ENCODE measurements around the gene NBPF1.
"Not testable (repeated sequence)": the region's sequence is repeated elsewhere in the genome, so short reads cannot be mapped to it uniquely, and the experiment has no call there.

Gene NBPF1

DNA sequence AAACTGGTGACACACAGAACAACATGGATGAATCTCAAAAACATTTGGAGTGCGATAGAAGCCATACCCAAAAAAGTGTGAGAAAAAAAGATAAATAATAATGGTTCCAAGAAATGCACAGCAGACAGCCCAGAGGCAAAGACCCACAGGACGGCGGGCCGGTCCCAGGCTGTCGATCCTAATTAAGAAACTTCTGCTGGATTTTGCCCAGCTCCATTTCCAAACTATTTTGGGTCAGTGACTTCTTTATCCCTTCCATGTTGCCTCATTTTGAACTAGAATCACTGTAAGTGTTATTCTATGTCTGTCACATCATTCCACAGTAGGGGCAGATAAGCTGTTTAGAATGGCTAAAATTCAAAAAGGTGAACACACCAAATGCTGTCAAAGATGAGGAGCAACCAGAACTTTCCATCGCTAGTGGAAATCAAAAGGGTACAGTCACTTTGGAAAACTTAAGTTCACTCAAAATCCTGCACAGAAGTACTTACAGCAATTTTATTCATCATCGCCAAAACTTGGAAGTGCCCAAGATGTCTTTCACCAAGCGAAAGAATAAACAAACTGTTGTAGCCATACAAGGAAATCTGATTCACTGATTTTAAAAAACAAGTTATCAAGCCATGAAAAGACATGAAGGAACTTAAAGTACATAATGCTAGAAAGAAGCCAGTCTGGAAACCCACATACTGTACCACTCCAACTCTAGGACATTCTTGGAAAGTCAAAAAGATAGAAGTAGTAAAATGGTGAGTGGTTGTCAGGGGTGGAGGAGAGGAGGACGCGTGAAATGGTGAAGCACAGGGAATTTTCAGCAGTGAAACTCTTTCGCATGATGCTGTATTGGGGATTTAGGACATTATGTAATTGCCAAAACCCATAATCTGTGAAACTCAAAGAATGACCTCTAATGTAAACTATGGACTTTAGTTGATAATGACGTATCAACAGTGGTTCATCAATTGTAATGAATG lies 7.5 kb downstream of the NBPF1 start:
- TF ChIP-seq, protein P1, sequence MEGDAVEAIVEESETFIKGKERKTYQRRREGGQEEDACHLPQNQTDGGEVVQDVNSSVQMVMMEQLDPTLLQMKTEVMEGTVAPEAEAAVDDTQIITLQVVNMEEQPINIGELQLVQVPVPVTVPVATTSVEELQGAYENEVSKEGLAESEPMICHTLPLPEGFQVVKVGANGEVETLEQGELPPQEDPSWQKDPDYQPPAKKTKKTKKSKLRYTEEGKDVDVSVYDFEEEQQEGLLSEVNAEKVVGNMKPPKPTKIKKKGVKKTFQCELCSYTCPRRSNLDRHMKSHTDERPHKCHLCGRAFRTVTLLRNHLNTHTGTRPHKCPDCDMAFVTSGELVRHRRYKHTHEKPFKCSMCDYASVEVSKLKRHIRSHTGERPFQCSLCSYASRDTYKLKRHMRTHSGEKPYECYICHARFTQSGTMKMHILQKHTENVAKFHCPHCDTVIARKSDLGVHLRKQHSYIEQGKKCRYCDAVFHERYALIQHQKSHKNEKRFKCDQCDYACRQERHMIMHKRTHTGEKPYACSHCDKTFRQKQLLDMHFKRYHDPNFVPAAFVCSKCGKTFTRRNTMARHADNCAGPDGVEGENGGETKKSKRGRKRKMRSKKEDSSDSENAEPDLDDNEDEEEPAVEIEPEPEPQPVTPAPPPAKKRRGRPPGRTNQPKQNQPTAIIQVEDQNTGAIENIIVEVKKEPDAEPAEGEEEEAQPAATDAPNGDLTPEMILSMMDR (conservative IDR thresholded peaks at IDR 0.05; ENCODE audit: low read depth, low read length): no peak

DNA sequence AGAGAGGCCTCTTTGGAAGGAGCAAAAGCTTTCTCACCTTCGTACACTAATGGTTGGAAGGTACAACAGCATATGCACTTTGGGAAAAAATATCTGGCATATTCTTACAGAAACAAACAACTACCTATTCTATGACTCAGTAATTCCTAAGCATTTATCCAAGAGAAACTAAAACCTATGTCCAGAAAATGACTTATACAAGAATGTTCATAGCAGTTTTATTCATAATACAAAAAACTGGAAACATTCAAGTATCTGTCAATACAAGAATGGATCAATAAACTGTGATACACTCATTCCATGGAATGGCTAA lies 8.2 kb downstream of the NBPF1 start:
- Histone ChIP-seq H4K20me1 (ENCODE audit: insufficient read depth) (no peaks in the 10 kb centered on the region), H3K4me2 (no peak overlapping the region), H3K79me2 (ENCODE audit: insufficient read depth, low read depth) (no peaks in the 10 kb centered on the region), H2AFZ (ENCODE audit: low read depth) (no peak overlapping the region), H3K4me1 (ENCODE audit: low read depth, poor library complexity, severe bottlenecking) (peaks cover 16% of the 10 kb centered on the region), H3K27ac (no peak overlapping the region), H3K27me3 (ENCODE audit: insufficient read depth, low read depth) (no peaks in the 10 kb centered on the region), H3K4me3 (IDR thresholded peaks at IDR 0.05; ENCODE audit: insufficient read depth, low read depth, low read length) (no peak overlapping the region), H3K9ac (no peak overlapping the region), H3K36me3 (ENCODE audit: insufficient read depth) (no peaks in the 10 kb centered on the region)
- TF ChIP-seq, protein P1 (conservative IDR thresholded peaks at IDR 0.05; ENCODE audit: low read depth, low read length): no peak; the same call in 1 of the 2 replicates

More for the DNA sequence above, 7.5 kb downstream of the NBPF1 start:
- no peaks in the 10 kb centered on the region for H3K36me3 ChIP-seq (ENCODE audit: insufficient read depth)
- no peaks in the 10 kb centered on the region for H3K27me3 ChIP-seq (ENCODE audit: insufficient read depth, low read depth)
- no peak overlapping the region for H3K4me3 ChIP-seq (IDR thresholded peaks at IDR 0.05; ENCODE audit: insufficient read depth, low read depth, low read length)
- peaks cover 16% of the 10 kb centered on the region for H3K4me1 ChIP-seq (ENCODE audit: low read depth, poor library complexity, severe bottlenecking)
- H3K79me2 ChIP-seq (ENCODE audit: insufficient read depth, low read depth): no peaks in the 10 kb centered on the region
- H3K4me2 ChIP-seq: peak overlapping the region; percentile 19; the same call in 1 of the 2 replicates
- H4K20me1 ChIP-seq (ENCODE audit: insufficient read depth): no peaks in the 10 kb centered on the region
- H2AFZ ChIP-seq (ENCODE audit: low read depth): no peak overlapping the region
- H3K27ac ChIP-seq: no peak overlapping the region
- no peak overlapping the region for H3K9ac ChIP-seq

DNA sequence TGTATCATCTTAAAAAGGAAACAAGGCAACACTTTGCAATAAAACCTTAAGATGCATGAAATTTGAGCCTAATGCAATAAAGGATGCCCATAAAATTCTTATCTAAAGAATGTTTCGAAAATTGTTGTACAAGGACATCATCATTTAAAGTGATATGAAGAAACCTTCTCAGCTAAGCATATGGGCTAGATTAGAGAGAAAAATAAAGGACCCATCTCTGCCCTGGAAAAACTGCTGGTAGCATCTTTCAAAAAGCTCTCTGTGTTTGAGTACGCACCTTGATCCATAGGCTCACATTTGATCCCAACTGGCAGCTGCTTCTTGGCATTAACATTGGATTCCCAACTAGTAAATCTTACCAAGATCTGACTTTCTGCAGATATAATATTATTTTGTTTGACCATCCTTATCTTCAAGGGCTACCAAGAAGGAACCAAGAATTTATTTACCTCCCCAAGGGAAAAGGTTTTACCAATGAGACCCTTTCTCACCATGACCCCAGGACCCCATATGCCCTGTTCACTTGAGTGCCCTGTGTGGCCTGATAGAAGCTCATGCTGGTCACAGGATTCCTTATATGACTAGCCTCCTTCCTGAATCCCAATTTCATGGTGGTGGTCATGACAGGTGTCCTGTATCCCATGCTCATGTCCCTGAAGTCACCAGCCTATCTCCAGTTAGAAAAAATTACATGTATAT lies 8.7 kb downstream of the NBPF1 start:
- H3K9ac ChIP-seq; H3K4me3 ChIP-seq (IDR thresholded peaks at IDR 0.05; ENCODE audit: insufficient read depth, low read depth, low read length); H3K36me3 ChIP-seq (ENCODE audit: insufficient read depth); H3K4me2 ChIP-seq; H3K79me2 ChIP-seq (ENCODE audit: insufficient read depth, low read depth); H2AFZ ChIP-seq (ENCODE audit: low read depth); H3K27ac ChIP-seq; H4K20me1 ChIP-seq (ENCODE audit: insufficient read depth); H3K27me3 ChIP-seq (ENCODE audit: insufficient read depth, low read depth): not testable (repeated sequence)
- peaks cover 16% of the 10 kb centered on the region for H3K4me1 ChIP-seq (ENCODE audit: low read depth, poor library complexity, severe bottlenecking)

DNA sequence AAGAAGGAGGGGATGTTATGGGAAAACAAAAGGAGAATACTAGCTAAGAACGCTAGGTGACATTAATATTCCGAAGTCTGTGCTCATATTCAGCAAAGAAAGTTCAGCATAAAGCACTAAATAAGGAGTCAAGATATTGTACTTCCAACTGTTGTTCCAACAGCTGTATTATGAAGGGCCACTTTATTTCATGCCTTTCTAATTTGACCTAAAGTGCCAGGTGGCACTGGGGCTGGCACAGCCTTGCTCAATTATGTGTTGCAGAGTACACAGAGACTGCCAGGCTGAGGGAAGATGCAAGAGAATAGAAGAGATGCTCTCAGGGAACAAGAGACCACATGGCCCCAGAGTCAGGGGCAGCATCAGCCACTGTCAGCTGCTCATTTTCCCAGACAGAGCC lies 9.7 kb downstream of the NBPF1 start:
- H3K4me2 ChIP-seq; H3K9ac ChIP-seq; H3K79me2 ChIP-seq (ENCODE audit: insufficient read depth, low read depth); H3K36me3 ChIP-seq (ENCODE audit: insufficient read depth); H3K4me3 ChIP-seq (IDR thresholded peaks at IDR 0.05; ENCODE audit: insufficient read depth, low read depth, low read length); H3K27me3 ChIP-seq (ENCODE audit: insufficient read depth, low read depth); H4K20me1 ChIP-seq (ENCODE audit: insufficient read depth); H3K27ac ChIP-seq; H2AFZ ChIP-seq (ENCODE audit: low read depth): not testable (repeated sequence)
- H3K4me1 ChIP-seq (ENCODE audit: low read depth, poor library complexity, severe bottlenecking): peaks cover 16% of the 10 kb centered on the region

DNA sequence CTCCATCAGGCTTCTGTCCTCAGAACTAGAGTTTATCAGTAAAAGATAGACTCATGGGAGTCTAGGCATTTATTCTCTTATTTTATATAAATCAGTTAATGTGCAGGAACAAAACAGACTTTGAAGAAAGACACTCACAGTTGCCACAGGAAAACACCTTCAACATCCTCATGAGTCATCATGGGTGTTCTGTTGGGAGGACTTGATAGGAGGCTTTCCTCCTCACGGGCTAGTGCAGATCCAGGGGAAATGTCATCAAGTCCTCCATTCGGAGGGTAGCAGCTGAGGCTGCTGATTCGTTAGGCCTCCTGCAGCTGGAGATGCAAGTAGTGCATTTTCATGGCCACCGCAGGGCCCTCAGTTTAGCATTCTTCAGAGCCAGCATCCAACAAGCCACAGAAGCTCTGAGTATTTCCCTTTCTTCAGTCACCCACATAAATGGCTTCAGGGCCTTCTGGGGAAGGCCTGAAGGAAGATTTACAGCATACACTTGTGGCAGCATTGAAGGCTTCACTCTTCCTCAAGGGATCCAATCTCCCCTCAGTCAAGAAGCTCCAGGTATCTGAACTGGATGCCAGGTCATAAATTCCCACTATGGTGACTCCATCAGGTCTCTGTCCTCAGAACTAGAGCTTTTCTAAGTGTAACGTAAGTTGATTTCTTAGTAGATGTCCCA lies 10.9 kb downstream of the NBPF1 start:
- H3K4me2 ChIP-seq; H3K27me3 ChIP-seq (ENCODE audit: insufficient read depth, low read depth); H3K27ac ChIP-seq: not testable (repeated sequence)

DNA sequence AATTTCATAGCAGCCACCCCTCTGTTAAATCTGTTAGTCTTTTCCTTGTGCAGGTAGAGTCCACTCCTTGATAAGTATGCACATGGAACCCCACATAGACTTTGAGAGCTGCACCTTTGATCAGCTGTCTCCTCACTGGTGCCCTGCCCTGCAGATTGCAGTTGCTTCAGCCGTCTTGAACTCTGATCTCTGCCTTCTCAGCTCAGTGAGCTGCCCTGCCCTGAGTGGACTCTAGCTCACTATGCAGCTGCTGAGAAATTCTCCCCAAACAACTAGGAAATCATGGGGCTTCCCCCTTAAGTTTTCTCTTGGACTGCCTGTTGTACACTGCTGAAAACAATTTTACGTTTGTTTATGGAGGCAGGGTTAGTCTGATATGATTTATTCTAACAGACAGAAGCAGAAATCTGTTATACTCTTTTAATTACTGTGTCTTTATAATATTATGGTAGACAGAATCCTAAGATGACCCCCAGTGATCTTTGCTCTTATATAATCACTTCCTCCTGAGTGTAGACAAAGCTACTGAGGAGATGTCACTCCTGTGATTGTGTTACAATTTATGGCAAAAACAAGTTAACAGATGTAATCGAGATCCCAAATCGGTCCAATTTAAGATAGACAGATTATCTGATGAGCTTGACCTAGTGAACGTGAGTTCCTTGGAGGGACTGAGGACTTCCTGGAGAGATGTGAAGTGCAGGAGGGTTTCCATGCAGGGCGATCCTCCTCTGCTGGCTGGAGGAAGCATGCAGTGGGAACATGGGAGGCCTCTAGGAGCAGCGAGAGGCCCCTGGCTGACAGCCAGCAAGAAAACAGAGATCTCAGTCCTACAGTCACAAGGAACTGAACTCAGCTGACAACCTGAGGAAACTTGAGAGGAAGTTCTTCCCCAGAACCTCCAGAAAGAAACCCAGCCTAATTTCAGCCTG lies 12.2 kb downstream of the NBPF1 start:
- not testable (repeated sequence) for H3K27me3 ChIP-seq (ENCODE audit: insufficient read depth, low read depth)

More for the DNA sequence above, 10.9 kb downstream of the NBPF1 start:
- H3K4me1 ChIP-seq (ENCODE audit: low read depth, poor library complexity, severe bottlenecking): peaks cover 15% of the 10 kb centered on the region
- H4K20me1 ChIP-seq (ENCODE audit: insufficient read depth); H3K4me3 ChIP-seq (IDR thresholded peaks at IDR 0.05; ENCODE audit: insufficient read depth, low read depth, low read length); H3K9ac ChIP-seq; H3K36me3 ChIP-seq (ENCODE audit: insufficient read depth); H3K79me2 ChIP-seq (ENCODE audit: insufficient read depth, low read depth); H2AFZ ChIP-seq (ENCODE audit: low read depth): not testable (repeated sequence)

DNA sequence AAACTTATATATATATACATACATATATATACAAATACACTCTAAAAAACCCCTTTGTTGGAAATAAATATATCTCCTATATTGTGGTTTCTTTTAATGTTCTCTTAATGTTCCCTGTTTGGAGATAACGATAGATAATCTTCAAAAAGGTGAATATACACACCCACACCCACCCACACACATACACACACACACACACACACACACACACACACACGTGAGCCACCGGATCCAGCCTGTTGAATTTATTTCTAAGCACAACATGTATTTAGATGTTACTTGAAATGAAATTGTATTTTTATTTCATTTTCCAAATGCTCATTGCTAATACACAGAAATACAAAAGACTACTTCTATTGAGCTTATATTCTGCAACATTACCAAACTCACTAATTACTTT lies 14.0 kb downstream of the NBPF1 start:
- not testable (repeated sequence) for H3K36me3 ChIP-seq (ENCODE audit: insufficient read depth); H3K27ac ChIP-seq; H3K4me2 ChIP-seq; H3K4me1 ChIP-seq (ENCODE audit: low read depth, poor library complexity, severe bottlenecking); H3K9ac ChIP-seq; H2AFZ ChIP-seq (ENCODE audit: low read depth); H3K4me3 ChIP-seq (IDR thresholded peaks at IDR 0.05; ENCODE audit: insufficient read depth, low read depth, low read length); H3K79me2 ChIP-seq (ENCODE audit: insufficient read depth, low read depth); H4K20me1 ChIP-seq (ENCODE audit: insufficient read depth); H3K27me3 ChIP-seq (ENCODE audit: insufficient read depth, low read depth)

More for the DNA sequence above, 12.2 kb downstream of the NBPF1 start:
- H2AFZ ChIP-seq (ENCODE audit: low read depth); H3K79me2 ChIP-seq (ENCODE audit: insufficient read depth, low read depth); H3K36me3 ChIP-seq (ENCODE audit: insufficient read depth); H3K4me2 ChIP-seq; H3K27ac ChIP-seq; H4K20me1 ChIP-seq (ENCODE audit: insufficient read depth); H3K4me3 ChIP-seq (IDR thresholded peaks at IDR 0.05; ENCODE audit: insufficient read depth, low read depth, low read length); H3K9ac ChIP-seq; H3K4me1 ChIP-seq (ENCODE audit: low read depth, poor library complexity, severe bottlenecking): not testable (repeated sequence)
